T47D (cell line): ENCODE data around the gene ANKRD40.

ENCODE experiments used
- DNase-seq, 2 experiments: peaks; one replicate each; pipeline versions ENCODE4 v3.0.0 to v3.0.0-alpha.2; 2011 to 2012; ENCODE audit warnings: low read depth in 1 of 2, low spot score in 1 of 2
- JUND ChIP-seq: IDR thresholded peaks from 2 replicates; pipeline ENCODE4 v1.6.1; 2012; ENCODE audit warnings: low read depth
- in situ Hi-C: cut with HindIII; loops from 2 replicates; pipeline ENCODE4 v1.10.0; 2016; ENCODE audit warnings: low sequenced_read_pairs, low pct_unique_long_range_greater_than_20kb

ANKRD40 gene

GRCh38 chr17:50657054-50657453 lies 50.7 kb downstream of the ANKRD40 start:
- in situ Hi-C loops, result no loop called here
- no peak for DNase-seq
- no peak for TF ChIP-seq JUND

GRCh38 chr17:50656509-50656908 lies 51.2 kb downstream of the ANKRD40 start:
- no peak for DNase-seq
- in situ Hi-C loops, result no loop called here
- TF ChIP-seq JUND, result no peak

- no peak for TF ChIP-seq JUND
- in situ Hi-C loops, result no loop called here
- peak in 1 of 2 experiments; percentile 56 for DNase-seq
Observed at GRCh38 chr17:50653738-50654137, 54.0 kb downstream of the ANKRD40 start.

- in situ Hi-C loops, result no loop called here
- no peak for DNase-seq
- TF ChIP-seq JUND, result no peak
Observed at GRCh38 chr17:50651661-50652060, 56.1 kb downstream of the ANKRD40 start.

- in situ Hi-C loops, result no loop called here
- no peak for TF ChIP-seq JUND
- peak in 1 of 2 experiments; percentile 81 for DNase-seq
Observed at GRCh38 chr17:50649042-50649908, 58.4 kb downstream of the ANKRD40 start.

- no peak for TF ChIP-seq JUND
- no peak for DNase-seq
- in situ Hi-C loops, result no loop called here
Observed at GRCh38 chr17:50647187-50647586, 60.5 kb downstream of the ANKRD40 start.

- TF ChIP-seq JUND, result no peak
- no peak for DNase-seq
- in situ Hi-C loops, result no loop called here
Observed at GRCh38 chr17:50645748-50646682, 61.7 kb downstream of the ANKRD40 start.
